ENCODE results near the gene PXYLP1.

- TF ChIP-seq EZH2 (IDR thresholded peaks at IDR 0.05; ENCODE audit: borderline replicate concordance, low read depth, low read length, severe bottlenecking) (no peak), CTCF (IDR thresholded peaks at IDR 0.05; ENCODE audit: borderline replicate concordance, extremely low read depth, low read length, poor library complexity, severe bottlenecking) (no peak)
These were observed 63.2 kb downstream of the PXYLP1 start for GRCh38 chr3:141294848-141295247.

Measured in DND-41 (cell line).